ENCODE measurements around the gene INAVA.
"Not testable (repeated sequence)": the region's sequence is repeated elsewhere in the genome, so short reads cannot be mapped to it uniquely, and the experiment has no call there.

GRCh38 chr1:200911936-200912335, 17.2 kb downstream of the INAVA start:
- not testable (repeated sequence) for TF ChIP-seq CTCF (conservative IDR thresholded peaks at IDR 0.05; ENCODE audit: low read depth in 2 of 2); POLR2AphosphoS5 (IDR thresholded peaks at IDR 0.05; ENCODE audit: low read depth); REST (IDR thresholded peaks at IDR 0.05; ENCODE audit: unreplicated experiment)
